Activated naive CD8-positive, alpha-beta T cell treated with anti-CD3 and anti-CD28 coated beads for 36 hours (primary cell): ENCODE data around the gene ATXN2. TPM values are rescaled to one million over a fixed set of nuclear protein-coding genes. Genes with fewer than 3 reads are reported as not detected.
"Not testable (repeated sequence)": the region's sequence is repeated elsewhere in the genome, so short reads cannot be mapped to it uniquely, and the experiment has no call there.

Source experiments
- DNase-seq: peaks from one replicate; pipeline ENCODE4 v3.0.0; 2021
- H3K27ac Mint-ChIP-seq: one replicate; pipeline ENCODE4 v1.8.0; 2022; ENCODE audit warnings: mild to moderate bottlenecking, moderate library complexity, mixed read lengths
- H3K27me3 Mint-ChIP-seq: one replicate; pipeline ENCODE4 v1.8.0; 2022; ENCODE audit warnings: mild to moderate bottlenecking, mixed read lengths
- H3K36me3 Mint-ChIP-seq: one replicate; pipeline ENCODE4 v1.8.0; 2021; ENCODE audit warnings: mild to moderate bottlenecking, mixed read lengths
- H3K4me1 Mint-ChIP-seq: one replicate; pipeline ENCODE4 v1.8.0; 2021; ENCODE audit warnings: mixed read lengths
- H3K4me3 Mint-ChIP-seq: one replicate; pipeline ENCODE4 v1.8.0; 2022; ENCODE audit warnings: mild to moderate bottlenecking, moderate library complexity, mixed read lengths
- H3K9me3 Mint-ChIP-seq: one replicate; pipeline ENCODE4 v1.8.0; 2022; ENCODE audit warnings: mixed read lengths
- total RNA-seq, 2 experiments: library from RNA; stranded (reverse); gene quantifications; one replicate each; pipeline ENCODE4 v1.2.3, GENCODE V29; 2021

Gene ATXN2
- total RNA-seq, 2 experiments from 2014 or later = 24.8 to 30.8 TPM

- H3K4me3 Mint-ChIP-seq, H3K9me3 Mint-ChIP-seq, H3K4me1 Mint-ChIP-seq, DNase-seq, H3K36me3 Mint-ChIP-seq, H3K27ac Mint-ChIP-seq, H3K27me3 Mint-ChIP-seq: not testable (repeated sequence)
Measured at GRCh38 chr12:111460111-111460510, 139.0 kb downstream of the ATXN2 start.

GRCh38 chr12:111458546-111459172, 140.5 kb downstream of the ATXN2 start:
- Mint-ChIP-seq H3K27me3 (no peaks in the 10 kb centered on the region), H3K9me3 (no peaks in the 10 kb centered on the region), H3K4me1 (peaks cover 6% of the 10 kb centered on the region), H3K36me3 (peaks cover 9% of the 10 kb centered on the region), H3K27ac (no peak overlapping the region), H3K4me3 (no peak overlapping the region)
- DNase-seq = no peak

DNA sequence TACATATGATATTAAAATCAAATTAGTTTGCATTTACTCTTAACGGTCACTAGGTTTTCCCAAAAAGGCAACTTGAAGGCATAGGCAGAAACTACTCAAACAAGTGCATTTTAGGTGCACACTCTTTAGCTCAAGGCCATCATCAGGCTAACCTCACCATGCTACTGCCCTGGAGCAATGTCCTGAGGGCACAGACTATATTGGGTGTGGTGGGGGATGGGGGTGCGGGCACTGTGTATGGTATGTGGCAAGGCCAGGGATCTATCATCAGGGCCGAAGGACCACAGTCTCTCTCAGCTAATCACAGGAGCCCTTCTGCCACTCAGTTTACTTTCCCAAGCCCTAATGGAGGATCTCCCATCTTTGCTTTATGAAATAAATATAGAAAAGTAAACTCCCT, 141.5 kb downstream of the ATXN2 start:
- Mint-ChIP-seq H3K27me3 (no peaks in the 10 kb centered on the region), H3K36me3 (peaks cover 9% of the 10 kb centered on the region), H3K4me3 (no peak overlapping the region), H3K9me3 (no peaks in the 10 kb centered on the region), H3K27ac (no peak overlapping the region), H3K4me1 (peaks cover 6% of the 10 kb centered on the region)
- no peak for DNase-seq

DNA sequence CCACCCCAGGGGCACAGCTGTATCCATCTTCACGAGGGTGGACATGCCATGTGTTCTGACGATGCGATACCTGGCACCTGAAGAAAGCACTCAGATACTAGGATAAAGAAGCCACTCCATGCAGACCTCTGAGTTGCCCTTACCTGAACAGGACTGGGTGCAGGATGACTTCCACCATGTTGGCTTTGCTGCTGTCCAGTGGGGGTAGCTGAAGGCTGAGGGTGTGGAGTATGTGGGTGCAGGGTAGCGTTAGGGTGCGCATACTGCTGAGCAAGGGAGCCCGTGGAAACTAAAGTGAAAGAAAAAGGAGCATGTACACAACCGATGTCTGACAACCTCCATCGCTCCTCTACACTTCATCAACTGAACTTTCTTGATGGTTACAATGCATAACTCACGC, 142.0 kb downstream of the ATXN2 start:
- Mint-ChIP-seq H3K27ac (no peak overlapping the region), H3K4me1 (peaks cover 6% of the 10 kb centered on the region), H3K27me3 (no peaks in the 10 kb centered on the region), H3K9me3 (no peaks in the 10 kb centered on the region), H3K4me3 (no peak overlapping the region), H3K36me3 (peaks cover 7% of the 10 kb centered on the region)
- DNase-seq = no peak

- Mint-ChIP-seq H3K4me1 (peaks cover 17% of the 10 kb centered on the region), H3K27me3 (no peaks in the 10 kb centered on the region), H3K36me3 (peaks cover 17% of the 10 kb centered on the region), H3K27ac (peak overlapping the region; percentile 26), H3K9me3 (no peaks in the 10 kb centered on the region), H3K4me3 (no peak overlapping the region)
- DNase-seq = no peak
Measured at GRCh38 chr12:111455448-111456320, 143.4 kb downstream of the ATXN2 start.

DNA sequence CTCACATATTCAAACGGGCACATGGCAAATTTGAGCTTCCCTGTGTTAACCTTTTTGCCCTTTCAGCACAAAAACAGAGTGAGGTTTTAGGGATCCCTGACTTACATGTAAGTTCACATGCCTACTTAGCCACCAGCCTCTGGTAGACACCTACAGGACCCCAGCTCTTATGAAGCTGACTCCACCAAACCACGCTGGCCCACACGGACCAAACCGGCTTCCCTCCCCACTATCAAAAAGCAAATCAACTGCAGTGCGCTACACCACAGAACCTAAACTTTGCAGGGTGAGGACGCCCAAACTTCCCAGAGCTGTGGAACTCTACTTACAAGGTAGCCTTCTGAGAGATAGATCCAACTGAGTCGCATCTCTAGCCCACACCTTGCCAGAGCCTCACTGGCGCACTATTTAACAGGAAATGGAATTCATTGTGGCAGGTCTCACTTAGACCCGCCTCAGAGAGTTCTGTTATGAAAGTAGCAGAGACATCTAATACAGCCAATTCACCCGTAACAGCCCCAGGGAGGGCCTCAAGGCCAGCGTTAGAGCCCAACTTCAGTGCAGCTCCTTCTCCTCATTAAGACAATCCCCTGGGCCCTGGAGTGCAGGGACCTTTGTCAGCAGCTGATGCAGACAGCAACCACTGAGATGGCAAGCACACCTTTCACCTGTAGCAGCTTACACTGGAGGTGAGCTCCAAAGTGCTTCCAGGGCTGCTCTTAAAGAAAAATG, 144.2 kb downstream of the ATXN2 start:
- Mint-ChIP-seq H3K27me3 (no peaks in the 10 kb centered on the region), H3K27ac (peak overlapping the region; percentile 26), H3K9me3 (no peaks in the 10 kb centered on the region), H3K36me3 (peaks cover 20% of the 10 kb centered on the region), H3K4me3 (no peak overlapping the region), H3K4me1 (peaks cover 23% of the 10 kb centered on the region)
- DNase-seq = no peak

- Mint-ChIP-seq H3K27me3 (no peaks in the 10 kb centered on the region), H3K4me3 (no peak overlapping the region), H3K4me1 (peaks cover 25% of the 10 kb centered on the region), H3K9me3 (no peaks in the 10 kb centered on the region), H3K36me3 (peaks cover 22% of the 10 kb centered on the region), H3K27ac (peak overlapping the region; percentile 26)
- DNase-seq = no peak
Measured at GRCh38 chr12:111454311-111454710, 144.8 kb downstream of the ATXN2 start.

DNA sequence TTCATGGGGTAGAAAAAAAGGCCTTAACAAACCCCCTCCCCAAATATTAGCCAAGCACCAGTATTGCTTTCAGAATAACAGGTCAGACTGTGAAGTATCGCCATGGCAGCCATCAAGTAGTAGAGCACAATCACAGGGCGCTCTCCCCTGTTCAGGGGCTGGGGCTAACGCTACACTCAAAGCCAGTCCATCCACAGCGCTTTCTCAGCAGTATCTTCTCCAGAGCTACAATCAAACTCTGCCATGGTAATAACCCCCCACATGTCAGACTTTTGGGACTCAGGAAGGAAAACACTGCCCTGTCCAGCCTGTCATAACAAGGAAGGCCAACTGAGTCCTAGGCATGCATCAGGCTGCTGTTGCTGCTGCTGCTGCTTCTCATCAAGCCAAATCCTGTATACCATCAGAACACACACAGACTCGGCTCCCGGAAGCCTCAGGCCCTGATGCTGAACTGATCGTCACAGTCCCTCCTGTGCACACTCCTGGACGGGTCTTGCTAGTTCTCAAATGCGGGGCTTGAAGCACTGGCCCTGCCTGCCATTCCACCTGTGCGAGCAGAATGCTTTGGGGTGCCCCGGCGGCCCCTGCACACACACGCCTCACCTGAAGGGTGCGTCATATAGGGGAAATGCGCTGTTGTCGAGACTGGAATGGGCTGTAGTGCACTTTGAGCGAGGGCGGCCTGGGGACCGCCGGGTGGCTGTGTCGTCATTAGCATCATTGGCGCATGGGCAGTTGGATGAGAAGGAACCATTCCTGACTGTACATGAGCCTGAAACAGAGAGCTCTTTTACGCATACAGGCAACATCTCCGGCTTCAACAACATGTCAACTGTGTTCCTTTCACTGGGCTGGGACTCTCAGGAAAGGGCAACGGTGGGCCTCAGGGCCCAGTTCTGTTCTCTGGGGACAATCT, 145.8 kb downstream of the ATXN2 start:
- Mint-ChIP-seq H3K4me3 (no peak overlapping the region), H3K36me3 (peaks cover 28% of the 10 kb centered on the region), H3K27me3 (no peaks in the 10 kb centered on the region), H3K4me1 (peaks cover 34% of the 10 kb centered on the region), H3K27ac (peak overlapping the region; percentile 14), H3K9me3 (no peaks in the 10 kb centered on the region)
- no peak for DNase-seq

GRCh38 chr12:111451649-111452129, 147.4 kb downstream of the ATXN2 start:
- H3K4me1 Mint-ChIP-seq = peaks cover 37% of the 10 kb centered on the region
- DNase-seq = no peak
- peaks cover 38% of the 10 kb centered on the region for H3K36me3 Mint-ChIP-seq
- H3K9me3 Mint-ChIP-seq = no peaks in the 10 kb centered on the region
- H3K4me3 Mint-ChIP-seq = no peak overlapping the region
- H3K27me3 Mint-ChIP-seq = no peaks in the 10 kb centered on the region
- H3K27ac Mint-ChIP-seq = peak overlapping the region; percentile 12

GRCh38 chr12:111451232-111451631, 147.9 kb downstream of the ATXN2 start:
- H3K36me3 Mint-ChIP-seq = peaks cover 42% of the 10 kb centered on the region
- peak overlapping the region; percentile 85 for H3K27ac Mint-ChIP-seq
- no peaks in the 10 kb centered on the region for H3K9me3 Mint-ChIP-seq
- peaks cover 37% of the 10 kb centered on the region for H3K4me1 Mint-ChIP-seq
- no peak overlapping the region for H3K4me3 Mint-ChIP-seq
- DNase-seq = no peak
- H3K27me3 Mint-ChIP-seq = no peaks in the 10 kb centered on the region

DNA sequence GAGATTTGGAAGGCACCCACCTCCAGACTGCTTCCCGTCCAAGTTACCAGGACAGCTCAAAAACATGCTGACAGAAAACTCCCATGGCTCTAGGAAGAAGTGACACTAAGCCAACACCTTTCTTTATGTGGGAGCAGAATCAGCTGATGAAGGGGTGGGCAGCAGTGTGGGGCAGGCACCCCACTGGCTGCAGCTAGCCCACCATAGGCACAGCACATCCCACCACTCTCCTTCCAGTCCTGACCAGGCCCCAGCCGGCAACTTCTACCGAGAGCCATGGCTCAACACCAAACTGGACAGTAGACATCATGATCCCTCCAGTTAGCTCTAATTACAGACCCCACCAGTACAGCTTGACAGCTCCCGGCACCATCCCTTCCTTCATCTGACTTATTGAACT, 148.4 kb downstream of the ATXN2 start:
- H3K4me1 Mint-ChIP-seq = peaks cover 40% of the 10 kb centered on the region
- H3K36me3 Mint-ChIP-seq = peaks cover 44% of the 10 kb centered on the region
- H3K27ac Mint-ChIP-seq = peak overlapping the region; percentile 85
- DNase-seq = no peak
- no peaks in the 10 kb centered on the region for H3K9me3 Mint-ChIP-seq
- peak overlapping the region; percentile 23 for H3K4me3 Mint-ChIP-seq
- H3K27me3 Mint-ChIP-seq = no peaks in the 10 kb centered on the region

- H3K27me3 Mint-ChIP-seq = no peaks in the 10 kb centered on the region
- peaks cover 50% of the 10 kb centered on the region for H3K4me1 Mint-ChIP-seq
- H3K4me3 Mint-ChIP-seq = no peak overlapping the region
- H3K27ac Mint-ChIP-seq = peak overlapping the region; percentile 85
- DNase-seq = no peak
- H3K36me3 Mint-ChIP-seq = peaks cover 42% of the 10 kb centered on the region
- H3K9me3 Mint-ChIP-seq = no peaks in the 10 kb centered on the region
Measured at GRCh38 chr12:111448846-111449790, 150.0 kb downstream of the ATXN2 start.

DNA sequence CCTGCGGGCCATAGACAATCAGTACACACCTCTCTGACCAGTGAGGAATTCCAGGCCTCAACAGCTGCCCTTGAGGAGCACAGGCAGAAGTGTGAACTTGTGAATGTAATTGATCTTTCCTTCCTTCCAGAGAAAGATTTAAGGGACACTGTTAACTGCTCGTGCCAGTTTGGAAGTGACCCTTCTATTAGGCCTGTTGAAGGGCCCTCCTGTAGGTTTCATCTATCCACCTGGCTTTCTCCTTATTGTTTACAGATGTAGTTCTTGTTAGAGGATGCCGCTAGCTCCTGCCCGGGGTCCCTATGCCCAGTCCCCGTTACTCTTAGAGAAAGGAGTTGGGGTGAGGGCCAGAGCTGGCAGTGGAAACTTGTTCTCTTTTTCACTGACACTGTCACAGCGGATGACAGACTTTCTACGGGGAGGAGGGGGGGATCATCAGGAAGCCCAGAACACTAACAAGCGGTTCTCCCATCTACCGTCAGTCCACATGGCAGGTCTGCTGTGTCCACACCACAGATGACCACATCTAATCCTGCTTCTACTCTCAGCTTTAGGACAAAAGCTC, 150.8 kb downstream of the ATXN2 start:
- H3K36me3 Mint-ChIP-seq = peaks cover 42% of the 10 kb centered on the region
- H3K4me1 Mint-ChIP-seq = peaks cover 57% of the 10 kb centered on the region
- no peaks in the 10 kb centered on the region for H3K9me3 Mint-ChIP-seq
- no peak overlapping the region for H3K4me3 Mint-ChIP-seq
- no peak for DNase-seq
- no peaks in the 10 kb centered on the region for H3K27me3 Mint-ChIP-seq
- H3K27ac Mint-ChIP-seq = peak overlapping the region; percentile 85
